Heart right ventricle (tissue), 16 donors: ENCODE measurements around the gene OR5AC2. TPM values are rescaled to one million over a fixed set of nuclear protein-coding genes. Genes with fewer than 3 reads are reported as not detected.

Experiments used
- ATAC-seq, 8 donors: fragments of 200-7000 bp; cut with Tn5 transposase; one replicate each; pipeline ENCODE4 v1.9.1; 2020; ENCODE audit warnings: mild to moderate bottlenecking in 8 of 8, moderate library complexity in 8 of 8, moderate number of reproducible peaks in 1 of 8
- DNase-seq, 2 donors: peaks; one replicate each; pipeline ENCODE4 v3.0.0-alpha.2; 2020
- H3K27ac ChIP-seq, 10 donors: fragments of 200-600 bp; sonication (generic) in 2 of 10; one replicate each; pipeline versions ENCODE4 v1.5.0 to v1.8.0; 2020 to 2022; ENCODE audit warnings: mild to moderate bottlenecking in 3 of 10
- H3K27me3 ChIP-seq, 7 donors: fragments of 200-600 bp; one replicate each; pipeline ENCODE4 v1.8.0; 2021 to 2022; ENCODE audit warnings: mild to moderate bottlenecking in 2 of 7
- H3K36me3 ChIP-seq, 9 donors: fragments of 200-600 bp; sonication (generic) in 1 of 9; one replicate each; pipeline versions ENCODE4 v1.5.0 to v1.8.0; 2020 to 2022; ENCODE audit warnings: mild to moderate bottlenecking in 2 of 9
- H3K4me1 ChIP-seq, 9 donors: fragments of 200-600 bp; sonication (generic) in 1 of 9; one replicate each; pipeline versions ENCODE4 v1.5.0 to v1.8.0; 2020 to 2022; ENCODE audit warnings: mild to moderate bottlenecking in 4 of 9
- H3K4me3 ChIP-seq, 10 donors: fragments of 200-600 bp; sonication (generic) in 2 of 10; one replicate each; pipeline versions ENCODE4 v1.5.0 to v1.8.0; 2020 to 2022; ENCODE audit warnings: mild to moderate bottlenecking in 7 of 10, moderate library complexity in 2 of 10
- H3K9me3 ChIP-seq, 11 donors: fragments of 200-600 bp in 10 of 11; sonication (generic) in 2 of 11; one replicate each; pipeline versions ENCODE4 v1.5.0 to v1.8.0; 2013 to 2022; ENCODE audit warnings: mild to moderate bottlenecking in 2 of 11, control low read depth in 1 of 11, moderate library complexity in 1 of 11
- CTCF ChIP-seq, 9 donors: fragments of 200-600 bp; sonication (generic) in 2 of 9; IDR thresholded peaks; one replicate each; pipeline versions ENCODE4 v1.5.0 to v1.8.0; 2021 to 2022; ENCODE audit warnings: antibody characterized with exemption in 9 of 9, mild to moderate bottlenecking in 5 of 9, moderate library complexity in 1 of 9
- WGBS, 2 donors: extraction: QIAGEN DNeasy Blood & Tissue Kit; methylation state at CpG; one replicate each; pipeline ENCODE4 v1.1.7; 2013; ENCODE audit warnings: inconsistent platforms in 1 of 2; 5-methylcytosine and 5-hydroxymethylcytosine counted together
- intact Hi-C, 10 donors: fragments of 100-400 bp; cut with DNase I; formaldehyde crosslinking; loops; one replicate each; pipeline versions ENCODE4 v1.11.1 to v1.14.2; 2022
- long read RNA-seq, 3 donors: library from polyadenylated mRNA; unstranded; transcript quantifications; one replicate each; pipeline ENCODE4 v2.0.0, GENCODE V29; 2020 to 2021
- polyA plus RNA-seq, 2 donors: library from polyadenylated mRNA; stranded (reverse); fragments of 200-250 nt; gene quantifications; one replicate each; pipeline ENCODE4 v1.2.3, GENCODE V29; 2013
- total RNA-seq, 10 donors: library from RNA; stranded (reverse); fragmentation: NEBNext Ultra II Directional in 3 of 10; extraction: Animal tissue kit (Norgen Biotek cat#: 25700) in 3 of 10; gene quantifications; one replicate each; pipeline versions ENCODE4 v1.2.1 to v1.2.4, GENCODE V29; 2021 to 2023
- donor health status: Arrhythmogenic right ventricular cardiomyopathy.
- donor health status: ischemic (EF 13 %, LVEDD 7.1; RV severe dilation, severe dysfunction).
- donor health status: healthy with polysubstance abuse.
- donor health status: DM: no; HTN: yes; CAD: no.
- donor health status: DM: no; HTN: no; CAD: no.
- donor health status: ischemic (EF 25% LVEDD 6.9; RV normal size, moderate dysfunction).
- donor health status: ischemic (EF 25% LVEDD 5.7; RV mildly dilated, moderate dysfunction).
- donor health status: healthy.
- donor health status: DM: yes; HTN: yes; CAD: no.
- donor health status: Ischemic cardiomyopathy.
- donor health status: ischemic (EF 35%, LVEDD 5.7; RV mildly dilated, moderate dysfunction).
- donor health status: nonischemic (EF 11% LVEDD 7.7; RV severe dilation, severe dysfunction).
- donor health status: DM: yes; HTN: yes; CAD: no.
- donor health status: PGD.
- donor health status: ischemic (EF 29% LVEDD 5.4; RV normal size, mild dysfunction).
- donor health status: nonischemic (EF 23%, LVEDD 6.1; RV moderate dilation, normal function).

The OR5AC2 gene
- total RNA-seq, result not detected
- polyA plus RNA-seq, result not detected
- long read RNA-seq, donor 1, result 0 reads
- long read RNA-seq, donor 2, result 0 reads
- long read RNA-seq, donor 3, result 0 reads

GRCh38 chr3:98086873-98087272, at the start of gene OR5AC2:
OR5AC2 (plus strand) TSS chr3:98087173; CDS start chr3:98087173, 0 bp downstream.
- intact Hi-C loops, result no loop called here
- TF ChIP-seq CTCF (IDR thresholded peaks at IDR 0.05), result no peak
- H3K4me3 ChIP-seq, result no peak within 1 kb of the TSS
- WGBS, 2 donors, result 74 to 92% methylated on average over 4 of the region's 4 CpGs
- H3K36me3 ChIP-seq, result no peaks in the 10 kb centered on the region
- H3K27me3 ChIP-seq, result no peaks in the 10 kb centered on the region
- H3K4me1 ChIP-seq, result no peaks in the 10 kb centered on the region
- H3K27ac ChIP-seq, result no peak within 1 kb of the TSS
- H3K9me3 ChIP-seq, result peaks cover 0 to 13% (median 0%) of the 10 kb centered on the region in 11 donors
- ATAC-seq (no peak), DNase-seq (no peak)

- intact Hi-C loops, result loop anchor here in 9 of 10 donors (2.0 to 10.0 kb wide), 4 partner anchors 291 to 537 kb away; no protein-coding TSS in a partner anchor
- Histone ChIP-seq H3K27me3 (peaks cover 0 to 33% (median 17%) of the 10 kb centered on the region in 7 donors), H3K36me3 (no peaks in the 10 kb centered on the region), H3K4me3 (no peak overlapping the region), H3K27ac (no peak overlapping the region), H3K9me3 (peaks cover 0 to 18% (median 8%) of the 10 kb centered on the region in 11 donors), H3K4me1 (peaks cover 0 to 6% (median 0%) of the 10 kb centered on the region in 9 donors)
- DNase-seq (no peak), ATAC-seq (peak in 1 of 8 donors; percentile 37)
- 60 to 64% methylated on average over 3 of the region's 3 CpGs for WGBS, 2 donors
- no peak for TF ChIP-seq CTCF (IDR thresholded peaks at IDR 0.05)
These were observed 48.7 kb upstream of the OR5AC2 start for GRCh38 chr3:98038286-98038685.

- Histone ChIP-seq H3K4me3 (no peak overlapping the region), H3K36me3 (no peaks in the 10 kb centered on the region), H3K4me1 (peaks cover 0 to 6% (median 0%) of the 10 kb centered on the region in 9 donors), H3K27ac (no peak overlapping the region), H3K9me3 (peaks cover 0 to 18% (median 8%) of the 10 kb centered on the region in 11 donors), H3K27me3 (peaks cover 0 to 27% (median 13%) of the 10 kb centered on the region in 7 donors)
- DNase-seq (no peak), ATAC-seq (no peak)
- TF ChIP-seq CTCF (IDR thresholded peaks at IDR 0.05), result no peak
- intact Hi-C loops, result loop anchor here in 9 of 10 donors (2.0 to 10.0 kb wide), 4 partner anchors 290 to 536 kb away; no protein-coding TSS in a partner anchor
- WGBS, 2 donors, result 77 to 80% methylated on average over 3 of the region's 3 CpGs
These were observed 48.1 kb upstream of the OR5AC2 start for GRCh38 chr3:98038876-98039275.

- Histone ChIP-seq H3K27ac (peak overlapping the region in 1 of 10 donors; percentile 2), H3K4me1 (peaks cover 0 to 6% (median 0%) of the 10 kb centered on the region in 9 donors), H3K27me3 (peaks cover 0 to 22% (median 10%) of the 10 kb centered on the region in 7 donors), H3K9me3 (peaks cover 0 to 18% (median 8%) of the 10 kb centered on the region in 11 donors), H3K4me3 (peak overlapping the region in 6 of 10 donors; percentile 32 to 40 (median 37)), H3K36me3 (no peaks in the 10 kb centered on the region)
- ATAC-seq (peak; percentile 55 to 89 (median 82)), DNase-seq (peak in 1 of 2 donors; percentile 49)
- 15 to 16% methylated on average over 13 of the region's 13 CpGs for WGBS, 2 donors
- intact Hi-C loops, result loop anchor here (2.0 to 10.0 kb wide), 5 partner anchors 288 to 535 kb away; no protein-coding TSS in a partner anchor
- TF ChIP-seq CTCF (IDR thresholded peaks at IDR 0.05), result peak; percentile 70 to 87 (median 84)
These were observed 47.5 kb upstream of the OR5AC2 start for GRCh38 chr3:98039322-98040024.
